ENCODE data around the gene CEACAM20.

The CEACAM20 gene

DNA sequence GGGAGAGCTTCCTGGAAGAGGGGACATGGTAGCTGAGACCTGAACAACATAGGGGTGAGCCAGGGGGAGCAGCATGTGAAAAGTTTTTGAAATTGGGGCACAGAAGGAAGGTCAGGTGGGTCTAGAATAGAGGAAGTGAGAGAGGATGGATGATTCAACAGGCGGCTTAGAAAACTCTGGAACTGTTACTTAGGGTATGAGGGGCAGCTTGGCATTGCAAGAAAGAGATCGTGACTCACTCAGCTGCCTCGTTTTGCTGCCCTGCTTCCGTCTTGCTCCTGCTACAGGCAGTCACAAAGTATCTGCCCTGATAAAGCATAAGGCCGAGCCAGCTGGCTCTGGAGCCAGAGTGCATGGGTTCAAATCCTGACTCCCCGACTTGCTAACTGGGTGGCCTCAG, 1.3 kb upstream of the CEACAM20 start:
- no peaks in the 10 kb centered on the region for H3K36me3 ChIP-seq (ENCODE audit: insufficient read depth, insufficient read length, low read length)
- no peaks in the 10 kb centered on the region for H3K9me3 ChIP-seq (ENCODE audit: insufficient read depth, low read length)
- DNase-seq (ENCODE audit: low read depth, low spot score) = no peak
- H3K4me1 ChIP-seq (ENCODE audit: insufficient read depth, insufficient read length) = peaks cover 7% of the 10 kb centered on the region
- no peak overlapping the region for H3K4me3 ChIP-seq (ENCODE audit: insufficient read length, low read depth)
- H3K9ac ChIP-seq (ENCODE audit: insufficient read length, low read depth) = no peak overlapping the region
- TF ChIP-seq YY1 (IDR thresholded peaks at IDR 0.05; ENCODE audit: insufficient read depth, insufficient read length) (no peak), ZNF274 (IDR thresholded peaks at IDR 0.05; ENCODE audit: low read depth, low read length) (no peak), SUZ12 (IDR thresholded peaks at IDR 0.05; ENCODE audit: extremely low read depth, insufficient read depth, insufficient read length) (no peak)
- no peaks in the 10 kb centered on the region for H3K27me3 ChIP-seq (ENCODE audit: insufficient read depth, insufficient read length)

DNA sequence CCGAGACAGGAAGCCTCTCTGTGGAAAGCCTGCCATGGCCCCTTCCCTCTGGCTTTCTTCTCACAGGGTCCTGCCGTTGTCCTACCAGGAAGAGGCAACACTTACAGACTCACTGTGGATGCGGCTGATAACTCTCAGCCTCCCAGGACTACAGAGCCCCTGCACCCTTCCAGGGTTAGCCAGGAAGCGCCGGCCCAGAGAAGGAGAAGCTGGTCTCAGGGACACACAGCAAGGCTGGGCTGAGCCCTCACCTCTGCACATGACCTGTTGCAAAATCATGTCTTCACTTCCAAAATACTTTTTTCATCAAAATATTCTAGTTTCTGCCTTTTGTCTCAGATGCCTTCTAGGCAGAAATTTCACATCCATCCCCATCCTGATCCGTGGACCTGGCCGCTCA, 1.9 kb downstream of the CEACAM20 start:
- H3K9me3 ChIP-seq (ENCODE audit: insufficient read depth, low read length) = no peaks in the 10 kb centered on the region
- H3K4me1 ChIP-seq (ENCODE audit: insufficient read depth, insufficient read length) = peaks cover 3% of the 10 kb centered on the region
- no peak overlapping the region for H3K9ac ChIP-seq (ENCODE audit: insufficient read length, low read depth)

DNA sequence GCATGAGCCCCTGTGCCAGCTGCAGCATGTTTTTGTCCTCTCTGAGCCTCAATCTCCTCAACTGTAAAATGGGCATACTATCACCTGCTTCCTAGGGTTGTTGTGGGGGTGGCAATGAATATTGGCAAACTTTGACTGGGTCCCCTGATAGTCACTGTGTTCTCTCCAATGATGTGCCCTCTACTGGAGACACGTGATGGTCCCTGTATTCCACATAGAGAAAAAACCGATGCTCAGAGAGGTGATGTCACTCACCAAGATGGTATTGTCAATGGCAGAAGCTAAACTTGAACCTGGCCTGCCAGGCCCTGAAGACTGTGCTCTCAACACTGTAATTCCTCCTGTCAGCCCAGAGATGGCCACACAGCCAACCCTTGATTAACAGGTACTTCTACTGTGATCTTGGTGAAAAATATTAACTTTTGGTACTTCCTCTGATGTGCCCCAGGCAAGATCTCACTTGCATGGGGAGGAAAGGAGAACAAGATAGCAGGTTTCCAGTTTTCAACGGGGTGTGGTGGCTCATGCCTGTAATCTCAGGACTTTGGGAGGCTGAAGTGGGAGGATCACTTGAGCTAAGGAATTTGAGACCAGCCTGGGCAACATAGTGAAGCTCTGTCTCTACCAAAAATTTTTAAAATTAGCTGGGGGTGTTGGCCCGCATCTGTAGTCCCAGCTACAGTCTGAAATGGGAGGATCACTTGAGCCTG, 3.6 kb downstream of the CEACAM20 start:
- Histone ChIP-seq H3K9ac (ENCODE audit: insufficient read length, low read depth) (no peak overlapping the region), H3K36me3 (ENCODE audit: insufficient read depth, insufficient read length, low read length) (no peaks in the 10 kb centered on the region), H3K4me3 (ENCODE audit: insufficient read length, low read depth) (no peak overlapping the region), H3K27me3 (ENCODE audit: insufficient read depth, insufficient read length) (no peaks in the 10 kb centered on the region), H3K4me1 (ENCODE audit: insufficient read depth, insufficient read length) (peaks cover 3% of the 10 kb centered on the region), H3K9me3 (ENCODE audit: insufficient read depth, low read length) (no peaks in the 10 kb centered on the region)
- DNase-seq (ENCODE audit: low read depth, low spot score) = no peak
- TF ChIP-seq ZNF274 (IDR thresholded peaks at IDR 0.05; ENCODE audit: low read depth, low read length) (no peak), SUZ12 (IDR thresholded peaks at IDR 0.05; ENCODE audit: extremely low read depth, insufficient read depth, insufficient read length) (no peak), YY1 (IDR thresholded peaks at IDR 0.05; ENCODE audit: insufficient read depth, insufficient read length) (no peak)

More for the DNA sequence above, 1.9 kb downstream of the CEACAM20 start:
- no peak for DNase-seq (ENCODE audit: low read depth, low spot score)
- TF ChIP-seq SUZ12 (IDR thresholded peaks at IDR 0.05; ENCODE audit: extremely low read depth, insufficient read depth, insufficient read length) = no peak
- no peak for TF ChIP-seq ZNF274 (IDR thresholded peaks at IDR 0.05; ENCODE audit: low read depth, low read length)
- no peak for TF ChIP-seq YY1 (IDR thresholded peaks at IDR 0.05; ENCODE audit: insufficient read depth, insufficient read length)
- Histone ChIP-seq H3K27me3 (ENCODE audit: insufficient read depth, insufficient read length) (no peaks in the 10 kb centered on the region), H3K4me3 (ENCODE audit: insufficient read length, low read depth) (no peak overlapping the region), H3K36me3 (ENCODE audit: insufficient read depth, insufficient read length, low read length) (no peaks in the 10 kb centered on the region)

DNA sequence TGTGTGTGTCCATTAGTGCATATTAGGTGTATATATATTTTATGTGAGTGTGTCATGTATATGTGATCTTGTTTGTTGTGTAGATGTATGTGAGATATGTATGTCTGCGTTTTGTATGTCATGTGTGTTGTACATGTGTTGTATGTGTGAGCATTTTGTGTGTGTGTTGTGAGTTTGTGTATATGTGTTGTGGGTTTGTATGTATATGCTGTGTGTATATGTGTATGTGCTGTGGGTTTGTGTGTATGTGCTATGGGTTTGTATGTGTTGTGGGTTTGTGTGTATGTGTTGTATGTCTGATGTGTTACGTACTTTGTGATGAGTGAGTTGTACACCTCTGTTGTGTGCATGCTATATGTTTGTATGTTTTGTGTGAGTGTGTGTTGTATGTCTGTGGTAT, 8.1 kb downstream of the CEACAM20 start:
- TF ChIP-seq SUZ12 (IDR thresholded peaks at IDR 0.05; ENCODE audit: extremely low read depth, insufficient read depth, insufficient read length) (no peak), ZNF274 (IDR thresholded peaks at IDR 0.05; ENCODE audit: low read depth, low read length) (no peak), YY1 (IDR thresholded peaks at IDR 0.05; ENCODE audit: insufficient read depth, insufficient read length) (no peak)
- no peak for DNase-seq (ENCODE audit: low read depth, low spot score)
- H3K27me3 ChIP-seq (ENCODE audit: insufficient read depth, insufficient read length) = no peaks in the 10 kb centered on the region
- H3K9me3 ChIP-seq (ENCODE audit: insufficient read depth, low read length) = no peaks in the 10 kb centered on the region
- H3K9ac ChIP-seq (ENCODE audit: insufficient read length, low read depth) = no peak overlapping the region
- H3K36me3 ChIP-seq (ENCODE audit: insufficient read depth, insufficient read length, low read length) = no peaks in the 10 kb centered on the region
- no peaks in the 10 kb centered on the region for H3K4me1 ChIP-seq (ENCODE audit: insufficient read depth, insufficient read length)
- no peak overlapping the region for H3K4me3 ChIP-seq (ENCODE audit: insufficient read length, low read depth)

DNA sequence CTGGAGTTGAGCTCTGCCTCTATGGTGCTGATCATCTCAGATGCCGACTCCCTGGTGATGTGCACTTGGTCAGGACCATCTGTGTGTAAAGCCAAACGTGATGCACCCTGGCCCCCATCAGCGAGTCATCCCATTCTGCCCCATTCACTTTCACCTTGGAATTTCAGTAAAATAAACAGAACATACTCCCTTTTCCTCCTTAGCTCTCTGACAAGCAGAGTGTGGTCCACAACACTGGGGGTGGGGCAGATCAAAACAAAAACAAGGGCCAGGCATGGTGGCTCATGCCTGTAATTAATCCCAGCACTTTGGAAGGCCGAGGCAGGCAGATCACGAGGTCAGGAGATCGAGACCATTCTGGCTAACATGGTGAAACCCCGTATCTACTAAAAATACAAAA, 12.3 kb downstream of the CEACAM20 start:
- Histone ChIP-seq H3K4me3 (ENCODE audit: insufficient read length, low read depth) (no peak overlapping the region), H3K27me3 (ENCODE audit: insufficient read depth, insufficient read length) (no peaks in the 10 kb centered on the region), H3K4me1 (ENCODE audit: insufficient read depth, insufficient read length) (no peaks in the 10 kb centered on the region), H3K9me3 (ENCODE audit: insufficient read depth, low read length) (no peaks in the 10 kb centered on the region), H3K9ac (ENCODE audit: insufficient read length, low read depth) (no peak overlapping the region), H3K36me3 (ENCODE audit: insufficient read depth, insufficient read length, low read length) (no peaks in the 10 kb centered on the region)
- no peak for TF ChIP-seq SUZ12 (IDR thresholded peaks at IDR 0.05; ENCODE audit: extremely low read depth, insufficient read depth, insufficient read length)
- TF ChIP-seq YY1 (IDR thresholded peaks at IDR 0.05; ENCODE audit: insufficient read depth, insufficient read length) = no peak
- no peak for DNase-seq (ENCODE audit: low read depth, low spot score)

DNA sequence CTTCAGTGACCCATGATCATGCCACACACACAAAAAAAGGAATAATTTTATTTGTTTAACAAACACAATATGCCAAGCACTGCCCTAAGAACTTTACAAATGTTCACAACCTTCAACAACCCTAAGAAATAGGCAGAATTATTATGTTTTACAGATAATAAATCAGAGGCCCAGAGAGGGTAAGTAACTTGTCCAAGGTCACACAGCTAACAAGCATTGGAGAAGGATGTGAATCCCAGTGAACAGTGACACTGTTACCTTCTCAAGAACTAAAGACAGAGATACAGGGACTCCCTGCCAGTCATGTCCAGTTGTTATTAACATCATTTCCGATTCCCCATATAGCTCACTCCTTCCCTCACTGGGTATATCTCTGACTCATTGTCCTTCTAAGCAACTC, 13.6 kb downstream of the CEACAM20 start:
- H3K4me3 ChIP-seq (ENCODE audit: insufficient read length, low read depth) = no peak overlapping the region
- no peaks in the 10 kb centered on the region for H3K4me1 ChIP-seq (ENCODE audit: insufficient read depth, insufficient read length)
- no peak overlapping the region for H3K9ac ChIP-seq (ENCODE audit: insufficient read length, low read depth)
- H3K27me3 ChIP-seq (ENCODE audit: insufficient read depth, insufficient read length) = peaks cover 8% of the 10 kb centered on the region
- DNase-seq (ENCODE audit: low read depth, low spot score) = no peak
- no peaks in the 10 kb centered on the region for H3K36me3 ChIP-seq (ENCODE audit: insufficient read depth, insufficient read length, low read length)
- H3K9me3 ChIP-seq (ENCODE audit: insufficient read depth, low read length) = no peaks in the 10 kb centered on the region
- TF ChIP-seq YY1 (IDR thresholded peaks at IDR 0.05; ENCODE audit: insufficient read depth, insufficient read length) = no peak
- TF ChIP-seq ZNF274 (IDR thresholded peaks at IDR 0.05; ENCODE audit: low read depth, low read length) = no peak
- TF ChIP-seq SUZ12 (IDR thresholded peaks at IDR 0.05; ENCODE audit: extremely low read depth, insufficient read depth, insufficient read length) = no peak

DNA sequence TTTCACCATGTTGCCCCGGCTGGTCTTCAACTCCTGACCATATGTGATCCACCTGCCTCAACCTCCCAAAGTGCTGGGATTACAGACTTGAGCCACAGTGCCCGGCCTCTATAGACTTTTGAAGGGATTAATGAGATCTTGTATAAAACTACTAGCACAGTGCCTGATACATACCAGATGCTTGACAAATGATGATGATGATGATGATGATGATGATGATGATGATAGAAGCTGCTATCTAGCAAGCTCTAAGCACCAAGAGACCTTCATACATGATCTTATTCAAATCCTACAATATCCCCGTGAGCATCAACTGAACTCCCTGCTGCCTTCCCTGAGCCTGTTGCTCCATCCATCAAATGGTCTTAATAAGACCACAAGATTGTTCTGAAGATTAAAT, 14.4 kb downstream of the CEACAM20 start:
- Histone ChIP-seq H3K36me3 (ENCODE audit: insufficient read depth, insufficient read length, low read length) (no peaks in the 10 kb centered on the region), H3K9me3 (ENCODE audit: insufficient read depth, low read length) (no peaks in the 10 kb centered on the region), H3K4me1 (ENCODE audit: insufficient read depth, insufficient read length) (no peaks in the 10 kb centered on the region), H3K4me3 (ENCODE audit: insufficient read length, low read depth) (no peak overlapping the region), H3K9ac (ENCODE audit: insufficient read length, low read depth) (no peak overlapping the region), H3K27me3 (ENCODE audit: insufficient read depth, insufficient read length) (peaks cover 10% of the 10 kb centered on the region)
- DNase-seq (ENCODE audit: low read depth, low spot score) = no peak
- TF ChIP-seq YY1 (IDR thresholded peaks at IDR 0.05; ENCODE audit: insufficient read depth, insufficient read length) (no peak), SUZ12 (IDR thresholded peaks at IDR 0.05; ENCODE audit: extremely low read depth, insufficient read depth, insufficient read length) (no peak), ZNF274 (IDR thresholded peaks at IDR 0.05; ENCODE audit: low read depth, low read length) (no peak)

Data from NT2/D1 (cell line).